Measurements from ENCODE around the gene CITED1.

The CITED1 gene

GRCh38 chrX:72312311-72312940 is 6.7 kb upstream of the CITED1 start:
- H3K9me2 ChIP-seq (replicated peaks; ENCODE audit: insufficient read depth, low read length), result no peaks in the 10 kb centered on the region

GRCh38 chrX:72309297-72310071 is 3.8 kb upstream of the CITED1 start:
- Histone ChIP-seq H3K36me3 (ENCODE audit: low read length) (no peaks in the 10 kb centered on the region), H3K27ac (ENCODE audit: low read depth, low read length) (no peak overlapping the region), H3K79me2 (ENCODE audit: insufficient read depth, low read length) (no peaks in the 10 kb centered on the region), H4K20me1 (ENCODE audit: low read depth, low read length) (no peaks in the 10 kb centered on the region), H3K9me2 (replicated peaks; ENCODE audit: insufficient read depth, low read length) (no peaks in the 10 kb centered on the region), H3K4me2 (ENCODE audit: low read depth, low read length, poor library complexity, severe bottlenecking) (peak overlapping the region; percentile 34), H3K27me3 (ENCODE audit: low read length) (no peaks in the 10 kb centered on the region), H2AFZ (ENCODE audit: low read depth, low read length, severe bottlenecking) (no peak overlapping the region), H3F3A (ENCODE audit: insufficient read depth) (no peaks in the 10 kb centered on the region), H3K9ac (ENCODE audit: low read length) (no peak overlapping the region), H3K4me3 (ENCODE audit: insufficient read depth, low read length, poor library complexity, severe bottlenecking) (no peak overlapping the region), H3K9me3 (ENCODE audit: insufficient read depth, low read length) (no peaks in the 10 kb centered on the region)
- TF ChIP-seq CTCF (IDR thresholded peaks at IDR 0.05; ENCODE audit: insufficient read depth, low read length, poor library complexity, severe bottlenecking) (no peak), EZH2phosphoT487 (conservative IDR thresholded peaks at IDR 0.05; ENCODE audit: low read length) (no peak)

More at GRCh38 chrX:72312311-72312940, 6.7 kb upstream of the CITED1 start:
- Histone ChIP-seq H3K36me3 (ENCODE audit: low read length) (no peaks in the 10 kb centered on the region), H3K27me3 (ENCODE audit: low read length) (no peaks in the 10 kb centered on the region), H3K4me2 (ENCODE audit: low read depth, low read length, poor library complexity, severe bottlenecking) (no peak overlapping the region), H2AFZ (ENCODE audit: low read depth, low read length, severe bottlenecking) (no peak overlapping the region), H3F3A (ENCODE audit: insufficient read depth) (no peaks in the 10 kb centered on the region), H4K20me1 (ENCODE audit: low read depth, low read length) (no peaks in the 10 kb centered on the region), H3K9ac (ENCODE audit: low read length) (no peak overlapping the region), H3K27ac (ENCODE audit: low read depth, low read length) (no peak overlapping the region), H3K4me3 (ENCODE audit: insufficient read depth, low read length, poor library complexity, severe bottlenecking) (no peak overlapping the region), H3K79me2 (ENCODE audit: insufficient read depth, low read length) (no peaks in the 10 kb centered on the region), H3K9me3 (ENCODE audit: insufficient read depth, low read length) (no peaks in the 10 kb centered on the region)
- TF ChIP-seq EZH2phosphoT487 (conservative IDR thresholded peaks at IDR 0.05; ENCODE audit: low read length) (no peak), CTCF (IDR thresholded peaks at IDR 0.05; ENCODE audit: insufficient read depth, low read length, poor library complexity, severe bottlenecking) (no peak)

GRCh38 chrX:72308566-72309296 is 3.0 kb upstream of the CITED1 start:
- H4K20me1 ChIP-seq (ENCODE audit: low read depth, low read length), result no peaks in the 10 kb centered on the region
- H3K9ac ChIP-seq (ENCODE audit: low read length), result no peak overlapping the region
- TF ChIP-seq EZH2phosphoT487 (conservative IDR thresholded peaks at IDR 0.05; ENCODE audit: low read length), result no peak
- no peak for TF ChIP-seq CTCF (IDR thresholded peaks at IDR 0.05; ENCODE audit: insufficient read depth, low read length, poor library complexity, severe bottlenecking)
- H3K4me2 ChIP-seq (ENCODE audit: low read depth, low read length, poor library complexity, severe bottlenecking), result peak overlapping the region; percentile 34
- H3K27ac ChIP-seq (ENCODE audit: low read depth, low read length), result no peak overlapping the region
- H3K9me2 ChIP-seq (replicated peaks; ENCODE audit: insufficient read depth, low read length), result no peaks in the 10 kb centered on the region
- no peaks in the 10 kb centered on the region for H3F3A ChIP-seq (ENCODE audit: insufficient read depth)
- no peak overlapping the region for H2AFZ ChIP-seq (ENCODE audit: low read depth, low read length, severe bottlenecking)
- H3K36me3 ChIP-seq (ENCODE audit: low read length), result no peaks in the 10 kb centered on the region
- no peaks in the 10 kb centered on the region for H3K27me3 ChIP-seq (ENCODE audit: low read length)
- H3K4me3 ChIP-seq (ENCODE audit: insufficient read depth, low read length, poor library complexity, severe bottlenecking), result no peak overlapping the region
- H3K9me3 ChIP-seq (ENCODE audit: insufficient read depth, low read length), result no peaks in the 10 kb centered on the region
- no peaks in the 10 kb centered on the region for H3K79me2 ChIP-seq (ENCODE audit: insufficient read depth, low read length)
